A172 (cell line): ENCODE data around the gene CDNF. TPM values are rescaled to one million over a fixed set of nuclear protein-coding genes. Genes with fewer than 3 reads are reported as not detected.
"Not testable (repeated sequence)": the region's sequence is repeated elsewhere in the genome, so short reads cannot be mapped to it uniquely, and the experiment has no call there.

Source experiments
- DNase-seq: peaks from one replicate; pipeline ENCODE4 v3.0.0-alpha.2; 2015; ENCODE audit warnings: low spot score
- total RNA-seq: library from RNA; depleted of rRNA; stranded (reverse); fragments of >200 nt; shearing (Covaris generic); gene quantifications from 2 replicates; pipeline ENCODE4 v1.2.3, GENCODE V29; 2014

The CDNF gene
- total RNA-seq, 1 experiment from 2014 or later, result 1.2 TPM

DNA sequence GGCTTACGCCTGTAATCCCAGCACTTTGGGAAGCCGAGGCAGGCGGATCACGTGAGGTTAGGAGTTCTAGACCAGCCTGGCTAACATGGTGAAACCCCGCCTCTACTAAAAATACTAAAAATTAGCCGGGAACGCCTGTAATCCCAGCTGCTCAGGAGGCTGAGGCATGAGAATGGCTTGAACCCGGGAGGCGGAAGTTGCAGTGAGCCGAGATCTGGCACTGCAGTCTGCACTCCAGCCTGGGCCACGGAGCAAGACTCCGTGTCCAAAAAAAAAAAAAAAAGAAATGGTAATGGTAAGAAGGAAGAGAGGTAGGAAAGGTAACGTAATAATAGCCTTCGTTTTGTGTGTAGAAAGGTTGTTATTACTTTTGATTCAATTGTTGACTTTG, 1.5 kb upstream of the CDNF start:
- DNase-seq, result no peak

- peak; percentile 18 for DNase-seq
Measured at GRCh38 chr10:14838582-14839304, 906 bp upstream of the CDNF start.

DNA sequence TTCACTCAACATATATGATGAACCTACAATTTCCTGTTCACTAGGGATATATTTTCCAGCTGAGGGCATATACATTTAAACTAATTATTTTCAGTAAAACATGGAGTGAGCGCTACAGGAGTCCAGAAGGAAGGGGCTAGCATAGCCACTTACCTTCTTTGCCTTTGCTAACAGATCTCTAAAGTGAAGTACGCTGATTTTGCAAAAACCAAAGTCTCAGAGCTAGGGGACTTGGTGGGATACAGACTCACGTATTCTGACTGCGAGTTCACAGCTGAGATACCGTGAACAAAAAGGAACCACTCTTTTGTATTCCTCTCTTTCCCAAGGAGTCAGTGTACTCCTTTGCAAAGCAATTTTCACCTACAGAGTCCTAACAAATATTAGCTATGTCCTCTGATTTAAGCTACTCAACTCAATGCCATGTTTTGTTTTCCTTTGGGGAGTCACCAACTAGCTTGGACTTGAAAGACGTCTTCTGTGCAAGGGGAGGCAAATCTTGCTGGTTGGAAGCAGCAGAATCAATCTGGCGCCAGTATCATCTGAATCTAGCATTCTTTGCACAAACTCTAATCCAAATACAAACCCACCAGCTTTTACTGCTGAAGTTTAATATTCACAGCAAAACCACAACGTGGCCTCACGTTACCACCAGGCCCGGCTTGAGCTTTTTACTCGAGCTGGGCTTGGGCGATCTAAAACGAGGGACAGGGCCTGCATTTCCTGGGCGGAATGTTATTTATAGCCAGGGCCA, 657 bp downstream of the CDNF start:
- no peak for DNase-seq

- DNase-seq, result no peak
Measured at GRCh38 chr10:14836208-14836607, 1.6 kb downstream of the CDNF start.

DNA sequence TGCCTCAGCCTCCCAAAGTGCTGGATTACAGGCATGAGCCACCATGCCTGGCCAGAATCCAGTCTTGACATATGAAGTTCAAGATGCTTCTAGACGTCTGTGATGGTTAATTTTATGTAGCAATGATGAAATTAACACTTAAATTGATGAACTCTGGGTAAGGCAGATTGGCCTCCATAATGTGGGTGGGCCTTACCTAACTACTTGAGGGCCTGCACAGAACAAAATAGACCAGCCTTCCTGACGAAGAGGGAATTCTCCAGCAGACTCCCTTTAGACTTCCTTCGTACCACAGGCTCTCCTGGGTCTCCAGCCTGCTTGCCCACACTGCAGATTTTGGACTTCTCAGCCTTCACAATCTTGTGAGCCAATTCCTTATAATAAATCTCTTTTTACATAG, 4.7 kb downstream of the CDNF start:
- DNase-seq, result no peak

- DNase-seq, result no peak
Measured at GRCh38 chr10:14826076-14826829, 11.6 kb downstream of the CDNF start.

- DNase-seq, result no peak
Measured at GRCh38 chr10:14823966-14824365, 13.9 kb downstream of the CDNF start.

DNA sequence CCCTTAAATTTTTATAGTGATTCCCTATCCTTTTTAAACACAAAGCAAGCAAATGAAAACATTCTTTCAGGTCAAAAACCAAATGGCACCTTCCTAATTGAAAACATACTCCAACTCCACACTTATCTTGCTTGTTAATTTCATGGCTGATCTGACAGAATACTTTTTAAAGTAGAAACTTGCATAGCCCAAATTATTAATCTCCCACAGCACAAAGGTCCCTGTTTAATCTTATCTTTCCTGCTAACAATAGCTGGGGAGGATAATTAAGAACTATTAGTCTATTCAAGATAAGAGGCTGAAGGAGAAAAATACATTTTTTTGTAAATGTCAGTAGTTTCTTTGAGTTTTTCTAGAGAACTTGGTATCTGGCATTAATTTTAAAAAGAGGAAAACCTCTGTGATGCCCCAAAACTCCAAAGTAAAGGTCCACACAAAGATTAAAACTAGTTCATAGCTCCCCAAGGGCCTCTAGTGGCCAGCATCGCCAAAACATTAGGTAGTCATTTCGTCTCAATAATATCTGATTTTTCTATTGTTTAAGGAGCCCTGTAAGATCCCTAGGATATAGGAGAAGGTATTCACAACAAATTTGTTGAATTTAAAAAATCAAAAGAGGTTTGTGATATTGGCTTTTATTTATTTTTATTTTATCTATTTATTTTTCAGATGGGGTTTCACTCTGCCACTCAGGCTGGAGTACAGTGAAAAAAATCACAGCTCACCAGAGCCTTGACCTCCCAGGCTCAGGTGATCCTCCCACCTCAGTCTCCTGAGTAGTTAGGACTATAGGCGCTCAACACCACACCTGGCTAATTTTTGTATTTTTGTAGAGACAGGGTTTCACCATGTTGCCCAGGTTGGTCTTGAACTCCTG, 14.7 kb downstream of the CDNF start:
- DNase-seq, result peak; percentile 62

- no peak for DNase-seq
Measured at GRCh38 chr10:14821635-14822375, 16.0 kb downstream of the CDNF start.

- peak; percentile 91 for DNase-seq
Measured at GRCh38 chr10:14820775-14821154, 17.1 kb downstream of the CDNF start.

- peak; percentile 96 for DNase-seq
Measured at GRCh38 chr10:14820010-14820774, 17.6 kb downstream of the CDNF start.

DNA sequence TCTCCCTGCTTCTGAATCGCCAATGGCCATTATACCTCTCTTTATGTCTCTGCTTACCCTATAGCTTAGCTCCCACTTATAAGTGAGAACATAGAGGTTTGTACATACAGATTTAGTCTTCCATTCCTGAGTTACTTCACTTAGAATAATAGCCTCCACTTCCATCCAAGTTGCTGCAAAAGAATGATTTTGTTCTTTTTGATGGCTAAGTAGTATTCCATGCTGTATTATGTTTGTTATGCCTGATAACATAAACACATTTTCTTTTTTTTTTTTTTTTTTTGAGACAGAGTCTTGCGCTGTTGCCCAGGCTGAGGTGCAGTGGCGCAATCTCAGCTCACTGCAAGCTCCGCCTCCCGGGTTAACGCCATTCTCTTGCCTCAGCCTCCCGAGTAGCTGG, 21.1 kb downstream of the CDNF start:
- DNase-seq, result not testable (repeated sequence)

GRCh38 chr10:14815681-14816080, 22.2 kb downstream of the CDNF start:
- DNase-seq, result no peak

- DNase-seq, result peak; percentile 99
Measured at GRCh38 chr10:14812271-14812670, 25.6 kb downstream of the CDNF start.

DNA sequence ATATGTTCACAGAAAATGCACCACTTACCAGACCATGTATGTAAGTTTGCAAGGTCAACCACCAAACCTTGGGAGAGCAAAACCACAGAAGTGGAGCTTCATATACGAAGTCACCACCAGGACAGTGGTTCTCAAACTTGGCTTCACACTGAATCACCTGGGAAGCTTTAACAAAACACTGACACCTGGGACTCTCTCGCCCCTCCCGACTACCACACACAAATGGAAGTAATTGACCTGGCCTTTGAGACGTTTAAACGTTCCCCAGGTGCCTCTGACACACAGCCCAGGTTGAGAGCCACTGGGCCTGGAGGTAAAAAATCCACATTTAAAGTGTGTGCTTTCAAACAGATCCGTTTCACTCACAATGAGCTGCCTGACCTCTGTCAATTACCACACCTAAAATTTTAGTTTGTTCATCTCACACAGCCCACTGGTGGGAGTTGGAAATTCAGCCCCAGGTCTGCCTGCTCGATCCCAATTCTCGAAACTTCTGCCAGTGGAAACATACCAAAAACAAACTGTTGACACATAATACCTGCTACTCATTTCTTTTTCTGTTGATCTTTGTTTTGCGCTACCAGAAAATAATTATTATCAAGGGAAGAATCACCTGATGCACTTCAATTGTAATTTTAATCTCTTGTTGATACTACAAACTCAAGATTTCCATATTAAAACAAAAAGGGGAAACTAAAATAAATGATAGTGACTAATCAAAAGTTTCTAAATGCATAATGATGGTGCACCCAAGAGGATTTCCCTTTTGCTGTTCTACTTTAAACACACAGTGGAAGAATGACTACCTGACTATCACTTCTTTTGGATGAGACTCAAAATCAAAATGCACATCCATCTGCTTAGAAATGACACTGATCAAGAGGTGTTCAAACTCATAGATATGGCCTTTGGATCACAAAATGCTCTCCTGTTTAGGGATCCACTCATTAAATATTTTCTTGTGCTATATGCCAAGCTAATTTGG, 26.6 kb downstream of the CDNF start:
- DNase-seq, result no peak

- DNase-seq, result no peak
Measured at GRCh38 chr10:14806318-14806717, 31.5 kb downstream of the CDNF start.

DNA sequence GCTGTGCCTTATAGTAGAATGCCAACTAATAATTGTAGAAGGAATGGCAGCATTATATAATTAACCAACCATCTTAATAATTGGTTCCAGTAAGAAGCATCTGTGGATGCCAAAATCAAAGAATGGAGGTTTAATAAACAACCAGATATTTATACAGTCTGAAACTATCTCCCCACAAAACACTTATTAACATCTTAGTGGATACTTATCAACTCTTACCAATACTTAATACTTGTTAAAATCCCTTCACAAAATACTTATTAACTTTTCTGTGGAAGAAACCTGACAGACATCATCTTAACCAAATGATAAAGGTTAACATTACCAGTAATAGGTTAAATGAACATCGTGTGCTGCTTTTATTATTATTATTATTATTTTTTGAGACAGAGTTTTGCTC, 34.0 kb downstream of the CDNF start:
- DNase-seq, result no peak

DNA sequence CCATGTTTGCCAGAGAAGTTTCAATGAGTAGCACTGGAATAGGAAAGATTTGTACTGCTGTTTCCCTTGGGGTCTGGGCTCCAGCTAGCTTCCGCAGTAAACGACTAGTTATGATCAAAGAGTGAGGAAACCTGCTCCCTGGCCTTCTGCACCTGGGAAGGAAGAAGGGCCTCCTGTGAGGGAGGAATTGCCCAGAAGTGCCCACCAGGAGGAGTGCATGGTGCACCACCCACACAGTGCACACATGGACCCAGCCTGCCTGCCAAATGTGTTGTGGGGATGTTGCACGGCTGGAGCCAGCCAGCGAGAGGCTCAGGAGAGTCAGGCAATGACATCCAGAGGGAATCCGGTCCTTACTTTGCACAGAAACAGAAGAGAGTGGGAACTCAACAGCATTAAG, 36.1 kb downstream of the CDNF start:
- DNase-seq, result no peak

DNA sequence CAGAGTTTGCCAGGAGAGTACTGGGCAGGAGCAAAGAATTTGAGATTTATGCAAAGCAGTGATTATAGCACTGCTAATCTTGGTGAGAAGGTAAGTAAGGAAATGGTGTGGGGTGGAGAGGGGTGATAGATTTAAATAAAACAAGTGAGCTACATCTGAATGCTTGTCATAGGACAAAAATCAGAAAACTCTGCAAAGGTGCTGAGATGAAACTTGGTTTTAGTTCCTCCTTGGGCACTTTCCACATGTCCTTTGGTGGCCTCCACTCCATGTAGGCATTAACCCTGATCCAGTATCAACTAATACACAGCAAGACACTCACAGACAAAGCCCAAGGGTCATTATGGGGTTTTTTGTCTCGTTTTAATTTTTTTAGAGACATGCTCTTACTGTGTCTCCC, 37.4 kb downstream of the CDNF start:
- no peak for DNase-seq
